HG02870 (cell line): Measurements from ENCODE around the gene SUB1.
"Not testable (repeated sequence)": the region's sequence is repeated elsewhere in the genome, so short reads cannot be mapped to it uniquely, and the experiment has no call there.

ENCODE experiments used
- ATAC-seq: cut with Tn5 transposase; IDR thresholded peaks from one replicate; pipeline ENCODE4 v1.9.1; 2021; ENCODE audit warnings: mild to moderate bottlenecking, moderate library complexity; ENCODE audit not compliant: unreplicated experiment

SUB1 gene

GRCh38 chr5:32585446-32586275, at the start of gene SUB1:
SUB1 (plus strand) TSS chr5:32585557; CDS start chr5:32588513, 2,956 bp downstream.
- peak; percentile 37 for ATAC-seq

GRCh38 chr5:32536246-32536645, 49.1 kb upstream of the SUB1 start:
- ATAC-seq = no peak

GRCh38 chr5:32537437-32538029, 47.8 kb upstream of the SUB1 start:
- peak; percentile 27 for ATAC-seq

GRCh38 chr5:32538031-32538547, 47.3 kb upstream of the SUB1 start:
- peak; percentile 63 for ATAC-seq

- ATAC-seq = no peak
Observed at GRCh38 chr5:32539981-32540845, 45.1 kb upstream of the SUB1 start.

GRCh38 chr5:32541241-32541640, 44.1 kb upstream of the SUB1 start:
- ATAC-seq = no peak

GRCh38 chr5:32542216-32543059, 42.9 kb upstream of the SUB1 start:
- peak; percentile 74 for ATAC-seq

GRCh38 chr5:32543291-32543690, 42.1 kb upstream of the SUB1 start:
- no peak for ATAC-seq

GRCh38 chr5:32545102-32545800, 40.1 kb upstream of the SUB1 start:
- ATAC-seq = no peak

GRCh38 chr5:32551194-32551593, 34.2 kb upstream of the SUB1 start:
- no peak for ATAC-seq

GRCh38 chr5:32551865-32552264, 33.5 kb upstream of the SUB1 start:
- ATAC-seq = no peak

- ATAC-seq = not testable (repeated sequence)
Observed at GRCh38 chr5:32552491-32552890, 32.9 kb upstream of the SUB1 start.

GRCh38 chr5:32552936-32553335, 32.4 kb upstream of the SUB1 start:
- ATAC-seq = no peak

GRCh38 chr5:32554181-32554780, 31.1 kb upstream of the SUB1 start:
- not testable (repeated sequence) for ATAC-seq

GRCh38 chr5:32556543-32556942, 28.8 kb upstream of the SUB1 start:
- not testable (repeated sequence) for ATAC-seq

GRCh38 chr5:32559411-32559810, 25.9 kb upstream of the SUB1 start:
- ATAC-seq = no peak

GRCh38 chr5:32559921-32560320, 25.4 kb upstream of the SUB1 start:
- no peak for ATAC-seq

- ATAC-seq = no peak
Observed at GRCh38 chr5:32562056-32562455, 23.3 kb upstream of the SUB1 start.

GRCh38 chr5:32562843-32563242, 22.5 kb upstream of the SUB1 start:
- ATAC-seq = no peak
